Activated naive CD8-positive, alpha-beta T cell treated with anti-CD3 and anti-CD28 coated beads, Interleukin-2, amount 10 ng/mL, durations not matched to agents 7 days and 5 days (primary cell): ENCODE data around the gene MTMR2. TPM values are rescaled to one million over a fixed set of nuclear protein-coding genes. Genes with fewer than 3 reads are reported as not detected.

Source experiments
- ATAC-seq: fragments of 150-1000 bp; cut with Tn5 transposase; one replicate; pipeline ENCODE4 v1.10.0; 2021; ENCODE audit warnings: low read depth, moderate library complexity
- POLR2A ChIA-PET: fragments of 350-600 bp; sonication (Branson Sonifier 250); formaldehyde crosslinking; loops from one replicate; lab custom pipeline; 2021; ENCODE audit warnings: antibody characterized with exemption; lab: Charles Lee
- DNase-seq: peaks from one replicate; pipeline ENCODE4 v3.0.0; 2021
- H3K27ac Mint-ChIP-seq: one replicate; pipeline ENCODE4 v1.8.0; 2022; ENCODE audit warnings: mild to moderate bottlenecking, mixed read lengths
- H3K27me3 Mint-ChIP-seq: one replicate; pipeline ENCODE4 v1.8.0; 2022; ENCODE audit warnings: mild to moderate bottlenecking, moderate library complexity, mixed read lengths
- H3K36me3 Mint-ChIP-seq: one replicate; pipeline ENCODE4 v1.8.0; 2021; ENCODE audit warnings: mild to moderate bottlenecking, mixed read lengths
- H3K4me1 Mint-ChIP-seq: one replicate; pipeline ENCODE4 v1.8.0; 2021; ENCODE audit warnings: mixed read lengths
- H3K4me3 Mint-ChIP-seq: one replicate; pipeline ENCODE4 v1.8.0; 2022; ENCODE audit warnings: mild to moderate bottlenecking, moderate library complexity, mixed read lengths
- H3K9me3 Mint-ChIP-seq: one replicate; pipeline ENCODE4 v1.8.0; 2021; ENCODE audit warnings: mixed read lengths
- total RNA-seq, 2 experiments: library from RNA; stranded (reverse); gene quantifications; one replicate each; pipeline ENCODE4 v1.2.3, GENCODE V29; 2021

The MTMR2 gene
- total RNA-seq, 2 experiments from 2014 or later, result 21.3 to 24.1 TPM

GRCh38 chr11:95790933-95791708 is 132.8 kb downstream of the MTMR2 start:
- peak overlapping the region; percentile 95 for H3K4me3 Mint-ChIP-seq
- POLR2A ChIA-PET, result interaction anchor here (0.6 to 5.0 kb wide), 17 partner anchors 9 to 1662 kb away, joined by 3 to 55 read pairs (median 8); partner anchors contain the start of genes CCDC82, CWC15, ENDOD1 and JRKL
- DNase-seq, result no peak
- H3K4me1 Mint-ChIP-seq, result peaks cover 39% of the 10 kb centered on the region
- no peaks in the 10 kb centered on the region for H3K27me3 Mint-ChIP-seq
- peaks cover 19% of the 10 kb centered on the region for H3K36me3 Mint-ChIP-seq
- peak overlapping the region; percentile 100 for H3K27ac Mint-ChIP-seq
- H3K9me3 Mint-ChIP-seq, result no peaks in the 10 kb centered on the region
- ATAC-seq, result no peak

DNA sequence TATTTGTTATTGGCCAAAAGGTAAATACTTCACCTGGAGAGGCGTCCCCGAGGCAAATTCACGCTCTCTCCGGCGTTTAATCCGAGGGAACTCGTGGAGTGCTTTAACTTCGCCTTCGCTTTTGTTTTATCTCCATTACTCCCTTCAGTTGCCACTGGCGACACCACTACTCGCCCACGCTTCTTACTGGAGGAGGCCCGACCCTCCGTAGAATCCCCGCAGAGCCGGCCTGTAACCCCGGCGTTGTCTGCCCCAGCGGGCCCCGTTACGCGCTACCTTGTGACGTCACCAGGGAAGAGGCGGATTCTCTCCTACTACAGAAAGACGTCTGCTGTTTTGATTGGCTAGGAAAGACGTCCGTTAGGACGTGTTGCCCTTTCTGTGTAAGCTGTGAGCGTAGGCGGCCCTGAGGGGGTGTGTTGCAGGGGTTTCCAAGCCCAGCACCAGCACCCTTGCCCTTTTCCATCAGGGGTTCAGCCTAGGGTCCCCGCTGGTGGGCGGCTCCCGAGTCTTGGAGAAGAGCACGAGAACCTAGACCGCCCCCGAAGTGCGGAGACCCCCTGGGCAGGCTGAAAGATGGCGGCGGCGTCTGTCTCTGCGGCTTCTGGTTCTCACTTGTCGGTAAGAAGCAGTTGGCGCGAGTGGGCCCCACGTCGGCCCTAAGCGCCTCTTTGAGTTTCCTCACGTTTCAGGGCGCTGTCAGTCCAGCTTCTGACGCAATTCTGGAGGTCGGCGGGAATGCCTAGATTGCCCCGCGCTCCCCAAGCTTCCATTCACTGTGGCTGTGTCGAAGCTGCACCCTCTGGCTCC is 133.6 kb downstream of the MTMR2 start, which contains the start of gene CEP57:
Gene CEP57 (plus strand): TSS at position 376 of the 810 bp plus-strand sequence. CDS start 201 bp downstream, at position 577.
- Mint-ChIP-seq H3K36me3 (peaks cover 23% of the 10 kb centered on the region), H3K27ac (peak within 1 kb of the TSS; percentile 100), H3K9me3 (no peaks in the 10 kb centered on the region), H3K4me3 (peak within 1 kb of the TSS; percentile 95), H3K4me1 (peaks cover 44% of the 10 kb centered on the region), H3K27me3 (no peaks in the 10 kb centered on the region)
- POLR2A ChIA-PET, result interaction anchor here (0.7 to 5.0 kb wide), 31 partner anchors 9 to 1661 kb away, joined by 3 to 55 read pairs (median 4); partner anchors contain the start of genes CCDC82, CWC15, ENDOD1 and JRKL
- peak; percentile 64 for ATAC-seq
- peak; percentile 89 for DNase-seq

GRCh38 chr11:95789506-95790122 is 134.3 kb downstream of the MTMR2 start, which contains the start of gene FAM76B:
TSS of gene FAM76B (minus strand) at chr11:95789782. CDS start at chr11:95789478, 304 bp downstream.
- peak; percentile 74 for ATAC-seq
- Mint-ChIP-seq H3K4me1 (peaks cover 46% of the 10 kb centered on the region), H3K36me3 (peaks cover 23% of the 10 kb centered on the region), H3K9me3 (no peaks in the 10 kb centered on the region), H3K4me3 (peak within 1 kb of the TSS; percentile 95), H3K27me3 (no peaks in the 10 kb centered on the region), H3K27ac (peak within 1 kb of the TSS; percentile 100)
- POLR2A ChIA-PET, result interaction anchor here (0.7 to 5.0 kb wide), 32 partner anchors 9 to 1661 kb away, joined by 3 to 55 read pairs (median 4); partner anchors contain the start of genes CCDC82, CWC15, ENDOD1 and JRKL
- DNase-seq, result peak; percentile 94

- H3K4me3 Mint-ChIP-seq, result peak overlapping the region; percentile 95
- ATAC-seq (no peak), DNase-seq (no peak)
- POLR2A ChIA-PET, result interaction anchor here (0.8 to 5.0 kb wide), 26 partner anchors 9 to 722 kb away, joined by 3 to 55 read pairs (median 4); partner anchors contain the start of genes CCDC82, ENDOD1, JRKL and MAML2
- H3K9me3 Mint-ChIP-seq, result no peaks in the 10 kb centered on the region
- peaks cover 43% of the 10 kb centered on the region for H3K4me1 Mint-ChIP-seq
- H3K27me3 Mint-ChIP-seq, result no peaks in the 10 kb centered on the region
- H3K36me3 Mint-ChIP-seq, result peaks cover 22% of the 10 kb centered on the region
- peak overlapping the region; percentile 100 for H3K27ac Mint-ChIP-seq
These were observed 134.9 kb downstream of the MTMR2 start for GRCh38 chr11:95788921-95789505.

Other genes starting within 250 kb of the MTMR2 start
- gene FAM76B, start 134.3 kb downstream of the MTMR2 start, total RNA-seq, result 10 to 100 TPM; 57.3 to 59.9 TPM
- gene CEP57, start 133.6 kb downstream of the MTMR2 start, total RNA-seq, result 100 to 1,000 TPM; 101 to 106 TPM